AG09309 (cell line): ENCODE measurements around the gene IQCF6.
A peak's percentile ranks its signal among the peaks of the same experiment; 100 is the strongest.

Experiments
- DNase-seq: peaks from one replicate; pipeline ENCODE4 v3.0.0-alpha.2; 2010; ENCODE audit warnings: low read depth
- H3K4me3 ChIP-seq: 2 replicates; pipeline ENCODE4 v1.5.1; 2011; ENCODE audit warnings: mild to moderate bottlenecking, low read depth, low read length, moderate library complexity; ENCODE audit not compliant: control insufficient read depth
- CTCF ChIP-seq: IDR thresholded peaks from 2 replicates; pipeline ENCODE4 v1.5.1; 2011; ENCODE audit warnings: mild to moderate bottlenecking, low read depth, low read length, inconsistent platforms; ENCODE audit not compliant: insufficient read depth, control insufficient read depth; ENCODE audit errors: missing control alignments

Gene IQCF6

GRCh38 chr3:51779137-51779536, at the start of gene IQCF6:
TSS of gene IQCF6 (minus strand) at chr3:51779237. CDS start at chr3:51779224, 13 bp downstream.
- no peak for TF ChIP-seq CTCF
- DNase-seq: no peak
- H3K4me3 ChIP-seq: no peak within 1 kb of the TSS

GRCh38 chr3:51828297-51828696, 49.3 kb upstream of the IQCF6 start:
- no peak for TF ChIP-seq CTCF
- H3K4me3 ChIP-seq: no peak overlapping the region
- DNase-seq: no peak

DNA sequence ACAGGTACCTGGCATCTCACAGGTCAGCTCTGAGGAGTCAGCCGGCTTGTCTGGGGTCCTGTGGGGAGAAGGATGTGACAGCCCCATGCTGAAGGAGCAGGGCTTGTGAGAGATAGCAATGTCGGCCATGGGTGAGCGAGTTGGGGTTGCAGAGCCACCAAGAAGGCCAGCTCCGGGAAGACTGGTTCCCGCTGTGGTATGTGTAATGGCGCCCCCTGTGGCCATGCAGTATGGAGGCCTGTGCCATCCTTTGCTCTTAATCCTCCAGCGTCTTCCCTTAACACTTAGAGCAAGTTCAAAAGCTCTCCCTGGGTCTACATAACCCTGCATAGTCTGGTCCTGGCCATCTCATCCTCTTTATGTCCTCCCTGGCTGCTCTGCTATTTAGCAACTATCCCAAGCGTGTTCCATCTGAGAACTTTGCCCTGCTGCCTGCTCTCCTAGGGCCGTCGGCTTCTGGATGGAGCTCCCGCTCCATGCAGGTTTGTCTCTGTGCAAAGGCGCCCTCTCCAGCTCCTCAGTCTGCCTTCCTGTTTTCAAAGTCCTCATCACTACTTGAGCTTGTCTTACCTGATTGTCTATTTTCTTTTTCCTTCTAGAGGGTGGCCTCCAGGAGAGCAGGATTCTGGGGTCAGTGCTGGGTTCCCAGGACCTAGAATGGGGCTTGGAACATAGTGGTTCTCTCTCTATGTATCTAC, 40.8 kb upstream of the IQCF6 start:
- peak; percentile 10 for TF ChIP-seq CTCF
- H3K4me3 ChIP-seq: no peak overlapping the region
- no peak for DNase-seq

DNA sequence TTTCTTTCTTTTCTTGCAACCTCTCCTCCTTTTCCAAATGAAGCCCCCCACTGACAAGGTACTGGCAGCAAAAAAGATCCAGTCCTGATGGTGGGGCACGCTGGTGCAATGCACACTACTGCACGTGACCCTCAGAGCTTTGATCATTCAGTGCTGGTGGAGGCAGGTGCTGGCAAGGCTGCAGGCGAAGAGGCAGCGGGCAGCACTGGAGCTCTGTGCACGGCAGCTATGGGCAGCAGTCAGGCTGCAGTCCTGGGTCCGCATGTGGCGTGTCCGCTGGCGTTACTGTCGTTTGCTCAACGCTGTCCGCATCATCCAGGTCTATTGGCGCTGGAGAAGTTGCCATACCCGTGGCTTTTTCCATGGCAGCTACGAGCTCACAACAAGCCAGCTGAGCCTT, 40.1 kb upstream of the IQCF6 start:
- no peak overlapping the region for H3K4me3 ChIP-seq

GRCh38 chr3:51817375-51817774, 38.3 kb upstream of the IQCF6 start:
- no peak for TF ChIP-seq CTCF
- no peak for DNase-seq
- H3K4me3 ChIP-seq: no peak overlapping the region

More for the DNA sequence above, 40.1 kb upstream of the IQCF6 start:
- no peak for TF ChIP-seq CTCF
- DNase-seq: no peak

DNA sequence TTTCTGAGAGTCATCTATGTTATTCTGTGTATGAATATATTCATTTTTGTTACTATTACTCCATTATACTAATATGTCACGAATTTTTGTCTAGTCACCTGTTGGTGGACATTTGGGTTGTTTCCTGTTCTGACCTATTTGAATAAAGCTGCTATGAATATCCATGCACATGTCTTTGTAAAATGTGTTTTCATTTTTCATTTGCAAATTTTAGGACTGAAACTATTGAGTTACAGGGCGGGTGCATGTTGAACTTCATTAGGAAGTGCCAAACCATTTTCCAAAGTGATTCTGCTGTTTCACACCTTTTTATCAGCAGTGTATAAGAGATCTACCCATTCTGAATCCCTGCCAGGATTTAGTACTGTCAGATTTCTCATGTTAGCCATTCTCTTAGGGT, 37.7 kb upstream of the IQCF6 start:
- no peak for DNase-seq
- H3K4me3 ChIP-seq: no peak overlapping the region
- TF ChIP-seq CTCF: no peak
